WTC11 (cell line): Measurements from ENCODE around the gene RPS27. TPM values are rescaled to one million over a fixed set of nuclear protein-coding genes. Genes with fewer than 3 reads are reported as not detected.

Source experiments
- ATAC-seq: fragments of 200-7000 bp; cut with Tn5 transposase; 2 replicates; pipeline ENCODE4 v1.10.0; 2021; ENCODE audit warnings: mild to moderate bottlenecking, moderate library complexity
- CTCF ChIA-PET: fragments of 300-600 bp; sonication (Branson Sonifier 250); formaldehyde crosslinking; loops from one replicate; lab custom pipeline; 2021; ENCODE audit warnings: antibody characterized with exemption; lab: Charles Lee
- POLR2A ChIA-PET: fragments of 350-600 bp; sonication (Branson Sonifier 250); formaldehyde crosslinking; loops from one replicate; lab custom pipeline; 2021; ENCODE audit warnings: antibody characterized with exemption; lab: Charles Lee
- DNase-seq: peaks from one replicate; pipeline ENCODE4 v3.0.0; 2021; ENCODE audit warnings: low spot score
- H3K27ac Mint-ChIP-seq: 2 replicates; pipeline ENCODE4 v1.8.0; 2021; ENCODE audit warnings: mixed read lengths
- H3K27me3 Mint-ChIP-seq: 2 replicates; pipeline ENCODE4 v1.8.0; 2021; ENCODE audit warnings: low read depth, mild to moderate bottlenecking, moderate library complexity, mixed read lengths
- H3K36me3 Mint-ChIP-seq: 2 replicates; pipeline ENCODE4 v1.8.0; 2021; ENCODE audit warnings: mixed read lengths
- H3K4me1 Mint-ChIP-seq: 2 replicates; pipeline ENCODE4 v1.8.0; 2022; ENCODE audit warnings: mixed read lengths
- H3K4me3 Mint-ChIP-seq: 2 replicates; pipeline ENCODE4 v1.8.0; 2021; ENCODE audit warnings: mild to moderate bottlenecking, moderate library complexity, mixed read lengths
- H3K9me3 Mint-ChIP-seq: 2 replicates; pipeline ENCODE4 v1.8.0; 2021; ENCODE audit warnings: mixed read lengths
- ARID4B ChIP-seq: sonication (generic); formaldehyde crosslinking; IDR thresholded peaks from 2 replicates; pipeline ENCODE4 v1.8.0; 2023; ENCODE audit warnings: missing genetic modification reagents, mild to moderate bottlenecking, borderline replicate concordance
- CDX4 ChIP-seq: fragments of 250-450 bp; sonication (Bioruptor Pico); IDR thresholded peaks from 2 replicates; pipeline ENCODE4 v1.9.0; 2021; ENCODE audit warnings: moderate library complexity, mild to moderate bottlenecking, inconsistent platforms, borderline replicate concordance
- EMX1 ChIP-seq: fragments of 250-450 bp; sonication (Bioruptor Pico); IDR thresholded peaks from 2 replicates; pipeline ENCODE4 v1.8.0; 2021; ENCODE audit warnings: mild to moderate bottlenecking
- ESRRA ChIP-seq: sonication (generic); formaldehyde crosslinking; IDR thresholded peaks from 2 replicates; pipeline ENCODE4 v1.8.1; 2022; ENCODE audit warnings: mild to moderate bottlenecking, missing genetic modification reagents, borderline replicate concordance
- HMGXB4 ChIP-seq: sonication (generic); formaldehyde crosslinking; IDR thresholded peaks from 2 replicates; pipeline ENCODE4 v1.8.1; 2023; ENCODE audit warnings: mild to moderate bottlenecking, moderate library complexity, missing genetic modification reagents
- IRF2 ChIP-seq: sonication (generic); formaldehyde crosslinking; IDR thresholded peaks from 2 replicates; pipeline ENCODE4 v1.8.0; 2022; ENCODE audit warnings: low read depth, missing genetic modification reagents, borderline replicate concordance
- NR1H2 ChIP-seq: sonication (generic); formaldehyde crosslinking; IDR thresholded peaks from 2 replicates; pipeline ENCODE4 v1.9.0; 2021; ENCODE audit warnings: mild to moderate bottlenecking, moderate library complexity, missing genetic modification reagents
- OVOL2 ChIP-seq: fragments of 250-450 bp; sonication (Bioruptor Pico); IDR thresholded peaks from 2 replicates; pipeline ENCODE4 v1.9.0; 2021; ENCODE audit warnings: mild to moderate bottlenecking, borderline replicate concordance
- PRDM15 ChIP-seq: sonication (generic); formaldehyde crosslinking; IDR thresholded peaks from 2 replicates; pipeline ENCODE4 v1.8.0; 2022; ENCODE audit warnings: missing genetic modification reagents
- PRRX2 ChIP-seq: fragments of 250-450 bp; sonication (Bioruptor Pico); IDR thresholded peaks from 2 replicates; pipeline ENCODE4 v1.8.0; 2021; ENCODE audit warnings: mild to moderate bottlenecking
- RELA ChIP-seq: sonication (generic); formaldehyde crosslinking; IDR thresholded peaks from 2 replicates; pipeline ENCODE4 v1.8.1; 2022; ENCODE audit warnings: missing genetic modification reagents, mild to moderate bottlenecking, borderline replicate concordance
- RORB ChIP-seq: fragments of 250-450 bp; sonication (Bioruptor Pico); IDR thresholded peaks from 2 replicates; pipeline ENCODE4 v1.9.0; 2021; ENCODE audit warnings: mild to moderate bottlenecking
- SOX15 ChIP-seq: fragments of 250-450 bp; sonication (Bioruptor Pico); IDR thresholded peaks from 2 replicates; pipeline ENCODE4 v1.9.0; 2021; ENCODE audit warnings: mild to moderate bottlenecking
- STAT6 ChIP-seq: sonication (generic); formaldehyde crosslinking; conservative IDR thresholded peaks from 2 replicates; pipeline ENCODE4 v1.8.1; 2023; ENCODE audit warnings: mild to moderate bottlenecking, low read depth, missing genetic modification reagents, moderate library complexity
- TP53 ChIP-seq: sonication (generic); formaldehyde crosslinking; IDR thresholded peaks from 2 replicates; pipeline ENCODE4 v1.8.1; 2023; ENCODE audit warnings: mild to moderate bottlenecking, missing genetic modification reagents
- ZNF416 ChIP-seq: fragments of 250-450 bp; sonication (Bioruptor Pico); IDR thresholded peaks from 2 replicates; pipeline ENCODE4 v1.9.0; 2021; ENCODE audit warnings: mild to moderate bottlenecking, inconsistent platforms
- total RNA-seq: library from RNA; stranded (reverse); gene quantifications from 3 replicates; pipeline ENCODE4 v1.2.3, GENCODE V29; 2021
- TF ChIP-seq, protein P1 (sequence below): fragments of 250-450 bp; sonication (Bioruptor Pico); IDR thresholded peaks from 2 replicates; pipeline ENCODE4 v1.8.0; 2021; ENCODE audit warnings: mild to moderate bottlenecking

Gene RPS27
- total RNA-seq, 1 experiment from 2014 or later, result 2,141 TPM

DNA sequence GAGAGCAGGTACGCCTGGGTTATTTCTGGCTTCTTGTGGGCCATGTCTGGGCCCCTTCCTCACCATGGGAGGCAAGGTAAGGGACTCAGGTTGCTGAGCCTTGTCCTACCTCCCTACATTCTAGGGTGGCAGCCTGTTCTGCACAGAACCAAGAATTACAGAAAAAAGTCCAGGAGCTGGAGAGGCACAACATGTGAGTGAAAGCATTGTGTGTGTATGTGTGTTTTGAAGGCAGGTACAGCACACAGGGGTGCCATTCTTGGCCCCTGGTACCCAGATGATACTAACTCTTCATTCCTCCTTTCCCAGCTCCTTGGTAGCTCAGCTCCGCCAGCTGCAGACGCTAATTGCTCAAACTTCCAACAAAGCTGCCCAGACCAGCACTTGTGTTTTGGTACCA, 17.5 kb upstream of the RPS27 start:
- ChIA-PET POLR2A (no interaction called here), CTCF (no interaction called here)
- DNase-seq (no peak), ATAC-seq (no peak)
- Mint-ChIP-seq H3K9me3 (no peaks in the 10 kb centered on the region), H3K36me3 (peaks cover 31% of the 10 kb centered on the region), H3K27ac (peak overlapping the region; percentile 49; the same call in 1 of the 2 replicates), H3K4me3 (no peak overlapping the region), H3K27me3 (no peaks in the 10 kb centered on the region), H3K4me1 (peaks cover 27% of the 10 kb centered on the region)
- no peak for TF ChIP-seq CDX4 (CRISPR knock-in tag)
- TF ChIP-seq ARID4B (CRISPR knock-in tag), result no peak
- TF ChIP-seq RELA (CRISPR knock-in tag), result no peak
- no peak for TF ChIP-seq RORB (CRISPR knock-in tag)
- TF ChIP-seq, protein P1, sequence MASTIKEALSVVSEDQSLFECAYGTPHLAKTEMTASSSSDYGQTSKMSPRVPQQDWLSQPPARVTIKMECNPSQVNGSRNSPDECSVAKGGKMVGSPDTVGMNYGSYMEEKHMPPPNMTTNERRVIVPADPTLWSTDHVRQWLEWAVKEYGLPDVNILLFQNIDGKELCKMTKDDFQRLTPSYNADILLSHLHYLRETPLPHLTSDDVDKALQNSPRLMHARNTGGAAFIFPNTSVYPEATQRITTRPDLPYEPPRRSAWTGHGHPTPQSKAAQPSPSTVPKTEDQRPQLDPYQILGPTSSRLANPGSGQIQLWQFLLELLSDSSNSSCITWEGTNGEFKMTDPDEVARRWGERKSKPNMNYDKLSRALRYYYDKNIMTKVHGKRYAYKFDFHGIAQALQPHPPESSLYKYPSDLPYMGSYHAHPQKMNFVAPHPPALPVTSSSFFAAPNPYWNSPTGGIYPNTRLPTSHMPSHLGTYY (CRISPR knock-in tag), result no peak
- TF ChIP-seq NR1H2, result no peak
- no peak for TF ChIP-seq OVOL2 (CRISPR knock-in tag)
- no peak for TF ChIP-seq HMGXB4 (CRISPR knock-in tag)
- TF ChIP-seq ESRRA (CRISPR knock-in tag), result no peak
- TF ChIP-seq IRF2 (CRISPR knock-in tag), result no peak
- TF ChIP-seq ZNF416, result no peak
- no peak for TF ChIP-seq PRRX2 (CRISPR knock-in tag)
- TF ChIP-seq SOX15 (CRISPR knock-in tag), result no peak

DNA sequence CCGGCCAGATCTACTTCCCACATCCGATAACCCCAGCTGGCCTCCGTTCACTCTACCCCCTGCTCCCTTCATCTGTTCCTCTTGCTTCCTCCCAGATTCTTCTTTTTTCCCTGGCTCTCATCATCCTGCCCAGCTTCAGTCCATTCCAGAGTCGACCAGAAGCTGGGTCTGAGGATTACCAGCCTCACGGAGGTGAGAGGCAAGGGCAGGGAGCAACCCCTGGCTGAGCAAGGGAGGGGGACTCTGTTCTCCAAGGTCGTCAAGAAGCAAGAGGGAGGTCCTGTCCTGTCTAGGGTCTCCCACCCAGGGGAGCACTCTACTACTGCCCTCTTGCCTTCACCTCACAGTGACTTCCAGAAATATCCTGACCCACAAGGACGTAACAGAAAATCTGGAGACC, 17.0 kb upstream of the RPS27 start:
- Mint-ChIP-seq H3K9me3 (no peaks in the 10 kb centered on the region), H3K4me3 (no peak overlapping the region), H3K4me1 (peaks cover 31% of the 10 kb centered on the region)
- no peak for ATAC-seq
- POLR2A ChIA-PET, result no interaction called here
- no peak for TF ChIP-seq EMX1 (CRISPR knock-in tag)
- TF ChIP-seq, all 79 proteins: peak for 0
- Mint-ChIP-seq H3K27me3 (no peaks in the 10 kb centered on the region), H3K36me3 (peaks cover 31% of the 10 kb centered on the region), H3K27ac (0 out of 2 replicates have a peak overlapping the region, but pooled peaks have one; percentile 56)
- CTCF ChIA-PET, result no interaction called here
- no peak for DNase-seq

- Mint-ChIP-seq H3K27me3 (no peaks in the 10 kb centered on the region), H3K36me3 (peaks cover 34% of the 10 kb centered on the region), H3K4me1 (peaks cover 31% of the 10 kb centered on the region), H3K27ac (peak overlapping the region; percentile 97), H3K9me3 (no peaks in the 10 kb centered on the region), H3K4me3 (peak overlapping the region; percentile 98)
- ATAC-seq, result no peak; the same call in 1 of the 2 replicates
- ChIA-PET CTCF (interaction anchor here (0.9 to 4.3 kb wide), 9 partner anchors 10 to 482 kb away, joined by 3 to 26 read pairs (median 4); partner anchors contain the start of genes CREB3L4, DENND4B, RAB13 and RPS27), POLR2A (interaction anchor here (1.0 to 3.1 kb wide), 10 partner anchors 9 to 343 kb away, joined by 3 to 55 read pairs (median 5); partner anchors contain the start of genes CHTOP, CREB3L4, GATAD2B and RAB13)
- no peak for DNase-seq
- TF ChIP-seq PRDM15 (no peak), RORB (CRISPR knock-in tag) (no peak), RELA (CRISPR knock-in tag) (no peak), STAT6 (CRISPR knock-in tag) (no peak), TP53 (CRISPR knock-in tag) (no peak)
These were observed 13.7 kb upstream of the RPS27 start for GRCh38 chr1:153976819-153977249.
